ENCODE results near the gene TESK2.

TESK2 gene

GRCh38 chr1:45355683-45356082, 135.3 kb downstream of the TESK2 start:
- no peak for DNase-seq (ENCODE audit: low read depth, low spot score)
- Histone ChIP-seq H3K9ac (ENCODE audit: insufficient read length) (no peak overlapping the region), H3K4me3 (no peak overlapping the region), H3K36me3 (ENCODE audit: insufficient read depth, low read length) (no peaks in the 10 kb centered on the region), H3K27ac (no peak overlapping the region), H3K9me3 (ENCODE audit: low read depth, low read length) (no peaks in the 10 kb centered on the region)
- TF ChIP-seq EZH2 (IDR thresholded peaks at IDR 0.05) (no peak), POLR2AphosphoS5 (IDR thresholded peaks at IDR 0.05; ENCODE audit: borderline replicate concordance, low read depth, low read length) (no peak), FOXP2 (optimal IDR thresholded peaks at IDR 0.05; ENCODE audit: control extremely low read depth, extremely low read length, insufficient read depth) (no peak)

GRCh38 chr1:45354838-45355237, 136.1 kb downstream of the TESK2 start:
- no peaks in the 10 kb centered on the region for H3K9me3 ChIP-seq (ENCODE audit: low read depth, low read length)
- DNase-seq (ENCODE audit: low read depth, low spot score), result no peak
- H3K36me3 ChIP-seq (ENCODE audit: insufficient read depth, low read length), result no peaks in the 10 kb centered on the region
- TF ChIP-seq FOXP2 (optimal IDR thresholded peaks at IDR 0.05; ENCODE audit: control extremely low read depth, extremely low read length, insufficient read depth) (no peak), EZH2 (IDR thresholded peaks at IDR 0.05) (no peak), POLR2AphosphoS5 (IDR thresholded peaks at IDR 0.05; ENCODE audit: borderline replicate concordance, low read depth, low read length) (no peak)
- H3K4me3 ChIP-seq, result no peak overlapping the region
- H3K9ac ChIP-seq (ENCODE audit: insufficient read length), result no peak overlapping the region
- no peak overlapping the region for H3K27ac ChIP-seq

GRCh38 chr1:45353685-45354084, 137.3 kb downstream of the TESK2 start:
- no peak for TF ChIP-seq EZH2 (IDR thresholded peaks at IDR 0.05)
- no peak for TF ChIP-seq FOXP2 (optimal IDR thresholded peaks at IDR 0.05; ENCODE audit: control extremely low read depth, extremely low read length, insufficient read depth)
- no peak for TF ChIP-seq POLR2AphosphoS5 (IDR thresholded peaks at IDR 0.05; ENCODE audit: borderline replicate concordance, low read depth, low read length)
- H3K4me3 ChIP-seq, result no peak overlapping the region
- no peak for DNase-seq (ENCODE audit: low read depth, low spot score)

GRCh38 chr1:45351508-45351907, 139.5 kb downstream of the TESK2 start:
- Histone ChIP-seq H3K36me3 (ENCODE audit: insufficient read depth, low read length) (no peaks in the 10 kb centered on the region), H3K4me3 (no peak overlapping the region), H3K9ac (ENCODE audit: insufficient read length) (no peak overlapping the region), H3K27ac (no peak overlapping the region), H3K9me3 (ENCODE audit: low read depth, low read length) (no peaks in the 10 kb centered on the region)
- DNase-seq (ENCODE audit: low read depth, low spot score), result no peak
- no peak for TF ChIP-seq FOXP2 (optimal IDR thresholded peaks at IDR 0.05; ENCODE audit: control extremely low read depth, extremely low read length, insufficient read depth)
- TF ChIP-seq POLR2AphosphoS5 (IDR thresholded peaks at IDR 0.05; ENCODE audit: borderline replicate concordance, low read depth, low read length), result no peak
- TF ChIP-seq EZH2 (IDR thresholded peaks at IDR 0.05), result no peak

More at GRCh38 chr1:45353685-45354084, 137.3 kb downstream of the TESK2 start:
- no peak overlapping the region for H3K9ac ChIP-seq (ENCODE audit: insufficient read length)
- no peaks in the 10 kb centered on the region for H3K9me3 ChIP-seq (ENCODE audit: low read depth, low read length)
- H3K36me3 ChIP-seq (ENCODE audit: insufficient read depth, low read length), result no peaks in the 10 kb centered on the region
- no peak overlapping the region for H3K27ac ChIP-seq

GRCh38 chr1:45348966-45349677, 141.8 kb downstream of the TESK2 start:
- TF ChIP-seq EZH2 (IDR thresholded peaks at IDR 0.05), result no peak
- TF ChIP-seq FOXP2 (optimal IDR thresholded peaks at IDR 0.05; ENCODE audit: control extremely low read depth, extremely low read length, insufficient read depth), result no peak
- TF ChIP-seq POLR2AphosphoS5 (IDR thresholded peaks at IDR 0.05; ENCODE audit: borderline replicate concordance, low read depth, low read length), result no peak
- H3K36me3 ChIP-seq (ENCODE audit: insufficient read depth, low read length), result peaks cover 2% of the 10 kb centered on the region; the same call in 1 of the 2 replicates
- H3K4me3 ChIP-seq, result no peak overlapping the region
- H3K9me3 ChIP-seq (ENCODE audit: low read depth, low read length), result no peaks in the 10 kb centered on the region
- H3K27ac ChIP-seq, result no peak overlapping the region
- H3K9ac ChIP-seq (ENCODE audit: insufficient read length), result no peak overlapping the region
- no peak for DNase-seq (ENCODE audit: low read depth, low spot score)

GRCh38 chr1:45348609-45348965, 142.4 kb downstream of the TESK2 start:
- H3K9ac ChIP-seq (ENCODE audit: insufficient read length), result no peak overlapping the region
- no peak overlapping the region for H3K4me3 ChIP-seq
- H3K9me3 ChIP-seq (ENCODE audit: low read depth, low read length), result no peaks in the 10 kb centered on the region
- DNase-seq (ENCODE audit: low read depth, low spot score), result no peak
- H3K36me3 ChIP-seq (ENCODE audit: insufficient read depth, low read length), result peaks cover 8% of the 10 kb centered on the region; the same call in 1 of the 2 replicates
- no peak overlapping the region for H3K27ac ChIP-seq
- TF ChIP-seq POLR2AphosphoS5 (IDR thresholded peaks at IDR 0.05; ENCODE audit: borderline replicate concordance, low read depth, low read length) (no peak), FOXP2 (optimal IDR thresholded peaks at IDR 0.05; ENCODE audit: control extremely low read depth, extremely low read length, insufficient read depth) (no peak)

- no peak overlapping the region for H3K4me3 ChIP-seq
- TF ChIP-seq EZH2 (IDR thresholded peaks at IDR 0.05), result no peak
Observed at GRCh38 chr1:45348020-45348419, 142.9 kb downstream of the TESK2 start.

GRCh38 chr1:45346473-45346872, 144.5 kb downstream of the TESK2 start:
- no peak for DNase-seq (ENCODE audit: low read depth, low spot score)
- H3K4me3 ChIP-seq, result no peak overlapping the region
- peaks cover 29% of the 10 kb centered on the region for H3K36me3 ChIP-seq (ENCODE audit: insufficient read depth, low read length)
- no peak overlapping the region for H3K27ac ChIP-seq
- no peak overlapping the region for H3K9ac ChIP-seq (ENCODE audit: insufficient read length)
- no peaks in the 10 kb centered on the region for H3K9me3 ChIP-seq (ENCODE audit: low read depth, low read length)
- TF ChIP-seq POLR2AphosphoS5 (IDR thresholded peaks at IDR 0.05; ENCODE audit: borderline replicate concordance, low read depth, low read length) (peak; percentile 24; the same call in 1 of the 2 replicates), EZH2 (IDR thresholded peaks at IDR 0.05) (no peak)

More at GRCh38 chr1:45348020-45348419, 142.9 kb downstream of the TESK2 start:
- Histone ChIP-seq H3K9me3 (ENCODE audit: low read depth, low read length) (no peaks in the 10 kb centered on the region), H3K36me3 (ENCODE audit: insufficient read depth, low read length) (peaks cover 13% of the 10 kb centered on the region), H3K27ac (no peak overlapping the region), H3K9ac (ENCODE audit: insufficient read length) (no peak overlapping the region)
- DNase-seq (ENCODE audit: low read depth, low spot score), result no peak

GRCh38 chr1:45345014-45345413, 145.9 kb downstream of the TESK2 start:
- Histone ChIP-seq H3K9ac (ENCODE audit: insufficient read length) (no peak overlapping the region), H3K4me3 (no peak overlapping the region), H3K27ac (no peak overlapping the region), H3K9me3 (ENCODE audit: low read depth, low read length) (no peaks in the 10 kb centered on the region), H3K36me3 (ENCODE audit: insufficient read depth, low read length) (peaks cover 31% of the 10 kb centered on the region)
- no peak for DNase-seq (ENCODE audit: low read depth, low spot score)
- TF ChIP-seq FOXP2 (optimal IDR thresholded peaks at IDR 0.05; ENCODE audit: control extremely low read depth, extremely low read length, insufficient read depth) (no peak), EZH2 (IDR thresholded peaks at IDR 0.05) (no peak), POLR2AphosphoS5 (IDR thresholded peaks at IDR 0.05; ENCODE audit: borderline replicate concordance, low read depth, low read length) (no peak)
